Endodermal cell (in vitro differentiated cells): ENCODE data around the gene OGFOD3. TPM values are rescaled to one million over a fixed set of nuclear protein-coding genes. Genes with fewer than 3 reads are reported as not detected.
"Not testable (repeated sequence)": the region's sequence is repeated elsewhere in the genome, so short reads cannot be mapped to it uniquely, and the experiment has no call there.

Source experiments
- DNase-seq: peaks from one replicate; pipeline ENCODE4 v3.0.0-alpha.2; 2017
- H3K27ac ChIP-seq: 2 replicates; pipeline ENCODE4 v1.5.1; 2013; ENCODE audit warnings: mild to moderate bottlenecking, low read depth, low read length, moderate library complexity
- H3K27me3 ChIP-seq: 2 replicates; pipeline ENCODE4 v1.6.1; 2013; ENCODE audit warnings: mild to moderate bottlenecking, low read length, moderate library complexity; ENCODE audit not compliant: insufficient read depth, control insufficient read depth, poor library complexity, severe bottlenecking
- H3K36me3 ChIP-seq: 2 replicates; pipeline ENCODE4 v1.7.0; 2013; ENCODE audit warnings: mild to moderate bottlenecking, low read length, moderate library complexity; ENCODE audit not compliant: control insufficient read depth, insufficient read depth
- H3K4me1 ChIP-seq: one replicate; pipeline ENCODE4 v1.7.0; 2013; ENCODE audit warnings: low read length; ENCODE audit not compliant: control insufficient read depth, insufficient read depth
- H3K4me3 ChIP-seq: 2 replicates; pipeline ENCODE4 v1.5.1; 2013; ENCODE audit warnings: mild to moderate bottlenecking, low read length, moderate library complexity
- H3K9ac ChIP-seq: 2 replicates; pipeline ENCODE4 v1.6.1; 2013; ENCODE audit warnings: mild to moderate bottlenecking, low read length, moderate library complexity; ENCODE audit not compliant: poor library complexity, severe bottlenecking; ENCODE audit errors: extremely low read depth
- H3K9me3 ChIP-seq: 2 replicates; pipeline ENCODE4 v1.6.1; 2013; ENCODE audit warnings: mild to moderate bottlenecking, low read length, moderate library complexity; ENCODE audit not compliant: control insufficient read depth
- H3K27ac Mint-ChIP-seq: 2 replicates; pipeline ENCODE4 v1.8.0; 2020; ENCODE audit warnings: mixed read lengths
- H3K27me3 Mint-ChIP-seq: 2 replicates; pipeline ENCODE4 v1.8.0; 2021; ENCODE audit warnings: mild to moderate bottlenecking, mixed read lengths; ENCODE audit not compliant: insufficient read depth
- H3K36me3 Mint-ChIP-seq: 2 replicates; pipeline ENCODE4 v1.8.0; 2020; ENCODE audit warnings: low read depth, mixed read lengths
- H3K4me1 Mint-ChIP-seq: 2 replicates; pipeline ENCODE4 v1.8.0; 2020; ENCODE audit warnings: mixed read lengths
- H3K4me3 Mint-ChIP-seq: 2 replicates; pipeline ENCODE4 v1.8.0; 2020; ENCODE audit warnings: mild to moderate bottlenecking, moderate library complexity, mixed read lengths
- H3K9me3 Mint-ChIP-seq: 2 replicates; pipeline ENCODE4 v1.8.0; 2020; ENCODE audit warnings: mild to moderate bottlenecking, mixed read lengths
- CTCF ChIP-seq: fragments of 200-600 bp; sonication (generic); conservative IDR thresholded peaks from 2 replicates; pipeline ENCODE4 v1.5.0; 2021; ENCODE audit warnings: antibody characterized with exemption, mild to moderate bottlenecking
- WGBS, 2 experiments: methylation state at CpG; one replicate each; pipeline versions ENCODE4 v1.1.5 to v1.1.7; 2013; ENCODE audit warnings: missing lambda C conversion rate in 2 of 2, mixed read lengths in 1 of 2; ENCODE audit not compliant: insufficient coverage in 1 of 2, insufficient read length in 1 of 2; 5-methylcytosine and 5-hydroxymethylcytosine counted together
- total RNA-seq, 2 donors: library from RNA; stranded (reverse); fragmentation: NEBNext Ultra II Directional in 1 of 2; extraction: Animal tissue kit (Norgen Biotek cat#: 25700) in 1 of 2; gene quantifications; 2 replicates in 1 of 2; 3 replicates in 1 of 2; pipeline ENCODE4 v1.2.1, GENCODE V29; 2021

Gene OGFOD3
- total RNA-seq, 2 donors from 2014 or later, result 24.0 to 30.1 TPM

GRCh38 chr17:82412535-82413520, 5.6 kb downstream of the OGFOD3 start:
- no peak for DNase-seq
- H3K4me3 Mint-ChIP-seq, result no peak overlapping the region
- no peak overlapping the region for H3K9ac ChIP-seq
- H3K36me3 Mint-ChIP-seq, result peaks cover 3% of the 10 kb centered on the region
- 94 to 96% methylated on average over 18 to 29 of the region's 29 CpGs for WGBS, 2 experiments
- H3K4me1 ChIP-seq, result no peaks in the 10 kb centered on the region
- no peak for TF ChIP-seq CTCF
- no peak overlapping the region for H3K4me3 ChIP-seq
- H3K4me1 Mint-ChIP-seq, result no peaks in the 10 kb centered on the region
- H3K27ac ChIP-seq, result no peak overlapping the region
- H3K9me3 ChIP-seq, result no peaks in the 10 kb centered on the region
- no peaks in the 10 kb centered on the region for H3K9me3 Mint-ChIP-seq
- no peak overlapping the region for H3K27ac Mint-ChIP-seq
- H3K27me3 Mint-ChIP-seq, result no peaks in the 10 kb centered on the region
- peaks cover 4% of the 10 kb centered on the region for H3K36me3 ChIP-seq
- no peaks in the 10 kb centered on the region for H3K27me3 ChIP-seq

GRCh38 chr17:82412081-82412480, 6.3 kb downstream of the OGFOD3 start:
- WGBS, 2 experiments, result 94% methylated on average over 15 of the region's 16 CpGs; no CpG with 5 or more reads in 1 of the 2 experiments
- not testable (repeated sequence) for H3K9me3 ChIP-seq, H3K27me3 Mint-ChIP-seq, H3K36me3 ChIP-seq, H3K27ac Mint-ChIP-seq, H3K9ac ChIP-seq, DNase-seq, H3K4me1 Mint-ChIP-seq, H3K4me3 ChIP-seq, H3K27ac ChIP-seq, H3K27me3 ChIP-seq, H3K36me3 Mint-ChIP-seq, H3K4me3 Mint-ChIP-seq, H3K4me1 ChIP-seq, H3K9me3 Mint-ChIP-seq

- Mint-ChIP-seq H3K27ac (no peak overlapping the region), H3K4me1 (no peaks in the 10 kb centered on the region), H3K9me3 (no peaks in the 10 kb centered on the region), H3K36me3 (peaks cover 7% of the 10 kb centered on the region), H3K4me3 (no peak overlapping the region), H3K27me3 (no peaks in the 10 kb centered on the region)
- Histone ChIP-seq H3K4me3 (no peak overlapping the region), H3K9me3 (no peaks in the 10 kb centered on the region), H3K4me1 (no peaks in the 10 kb centered on the region), H3K9ac (no peak overlapping the region), H3K36me3 (peaks cover 4% of the 10 kb centered on the region), H3K27me3 (no peaks in the 10 kb centered on the region), H3K27ac (no peak overlapping the region)
- 96% methylated on average over 23 to 24 of the region's 24 CpGs for WGBS, 2 experiments
- no peak for TF ChIP-seq CTCF
- DNase-seq, result no peak
Measured at GRCh38 chr17:82411396-82412053, 6.9 kb downstream of the OGFOD3 start.
